PC-3 (cell line): Measurements from ENCODE around the gene JADE1. TPM values are rescaled to one million over a fixed set of nuclear protein-coding genes. Genes with fewer than 3 reads are reported as not detected.

Source experiments
- ATAC-seq: fragments of 200-7000 bp; cut with Tn5 transposase; 2 replicates; pipeline ENCODE4 v1.9.1; 2020; ENCODE audit warnings: mild to moderate bottlenecking, moderate library complexity
- BruUV-seq: library from RNA; stranded (reverse); fragments of 400-500 nt; replicated peaks from 2 replicates; lab custom pipeline; 2021; lab: Mats Ljungman, UMichigan
- CTCF ChIA-PET: fragments of 300-600 bp; sonication (Branson Sonifier 250); formaldehyde crosslinking; loops from one replicate; lab custom pipeline; 2022; ENCODE audit warnings: antibody characterized with exemption; lab: Charles Lee
- POLR2A ChIA-PET: fragments of 300-600 bp; sonication (Branson Sonifier 250); formaldehyde crosslinking; loops from one replicate; lab custom pipeline; 2022; ENCODE audit warnings: antibody characterized with exemption; ENCODE audit not compliant: unreplicated experiment; lab: Charles Lee
- DNase-seq: peaks from one replicate; pipeline ENCODE4 v3.0.0-alpha.2; 2015
- H2AFZ ChIP-seq: fragments of 300-600 bp; sonication (generic); 2 replicates; pipeline ENCODE4 v1.6.0; 2016; ENCODE audit warnings: antibody characterized with exemption, low read length
- H3F3A ChIP-seq: fragments of 300-600 bp; sonication (generic); one replicate; pipeline ENCODE4 v1.6.0; 2017; ENCODE audit warnings: antibody characterized with exemption, low read length, control low read depth, mild to moderate bottlenecking; ENCODE audit not compliant: unreplicated experiment
- H3K27ac ChIP-seq: fragments of 300-600 bp; sonication (generic); 2 replicates; pipeline ENCODE4 v1.5.1; 2016; ENCODE audit warnings: mild to moderate bottlenecking, low read length
- H3K27me3 ChIP-seq: fragments of 300-600 bp; sonication (generic); 2 replicates; pipeline ENCODE4 v1.6.1; 2016; ENCODE audit warnings: low read length, mixed read lengths
- H3K36me3 ChIP-seq: fragments of 300-600 bp; sonication (generic); 2 replicates; pipeline ENCODE4 v1.6.1; 2016; ENCODE audit warnings: low read depth, mixed run types, low read length, mixed read lengths
- H3K4me1 ChIP-seq: fragments of 300-600 bp; sonication (generic); 2 replicates; pipeline ENCODE4 v1.5.1; 2016; ENCODE audit warnings: low read length; ENCODE audit not compliant: insufficient read depth
- H3K4me2 ChIP-seq: fragments of 300-600 bp; sonication (generic); 2 replicates; pipeline ENCODE4 v1.6.0; 2016; ENCODE audit warnings: low read length
- H3K4me3 ChIP-seq: fragments of 300-600 bp; sonication (generic); 2 replicates; pipeline ENCODE4 v1.5.1; 2016; ENCODE audit warnings: mild to moderate bottlenecking, low read length, mixed read lengths
- H3K79me2 ChIP-seq: fragments of 300-600 bp; sonication (generic); 2 replicates; pipeline ENCODE4 v1.6.1; 2017; ENCODE audit warnings: low read length, mixed read lengths
- H3K9ac ChIP-seq: fragments of 300-600 bp; sonication (generic); 2 replicates; pipeline ENCODE4 v1.6.0; 2016; ENCODE audit warnings: mild to moderate bottlenecking, low read length
- H3K9me2 ChIP-seq: fragments of 300-600 bp; sonication (generic); replicated peaks from 2 replicates; pipeline ENCODE4 v1.6.1; 2016; ENCODE audit warnings: mixed run types, low read length, mixed read lengths
- H3K9me3 ChIP-seq: fragments of 300-600 bp; sonication (generic); 2 replicates; pipeline ENCODE4 v1.6.1; 2016; ENCODE audit warnings: low read length, mixed read lengths
- H4K20me1 ChIP-seq: fragments of 300-600 bp; sonication (generic); 2 replicates; pipeline ENCODE4 v1.6.1; 2016; ENCODE audit warnings: low read length, mixed read lengths
- CTCF ChIP-seq: fragments of 300-600 bp; sonication (generic); conservative IDR thresholded peaks from 2 replicates; pipeline ENCODE4 v1.5.1; 2017; ENCODE audit warnings: antibody characterized with exemption, low read depth, mild to moderate bottlenecking, low read length
- EZH2 ChIP-seq: fragments of 300-600 bp; sonication (generic); IDR thresholded peaks from one replicate; pipeline ENCODE4 v1.6.1; 2017; ENCODE audit warnings: antibody characterized with exemption, mild to moderate bottlenecking, low read length; ENCODE audit not compliant: unreplicated experiment
- EZH2phosphoT487 ChIP-seq: fragments of 300-600 bp; sonication (generic); IDR thresholded peaks from 2 replicates; pipeline ENCODE4 v1.6.1; 2018; ENCODE audit warnings: mild to moderate bottlenecking, antibody characterized with exemption, low read length, borderline replicate concordance
- intact Hi-C: fragments of 100-400 bp; cut with micrococcal nuclease; formaldehyde crosslinking; loops from 2 replicates; pipeline ENCODE4 v1.9.0; 2023
- total RNA-seq: library from RNA; depleted of rRNA; stranded (reverse); fragments of >200 nt; gene quantifications from 2 replicates; pipeline ENCODE4 v1.2.3, GENCODE V29; 2014

The JADE1 gene
- total RNA-seq, 1 experiment from 2014 or later = 10.8 TPM

GRCh38 chr4:128796934-128797333 lies 12.6 kb upstream of the JADE1 start:
- Histone ChIP-seq H3K79me2 (no peaks in the 10 kb centered on the region), H3F3A (no peaks in the 10 kb centered on the region), H3K9ac (no peak overlapping the region), H3K36me3 (no peaks in the 10 kb centered on the region), H3K27me3 (no peaks in the 10 kb centered on the region), H3K4me2 (peak overlapping the region; percentile 22), H3K4me3 (no peak overlapping the region), H3K9me3 (no peaks in the 10 kb centered on the region), H3K4me1 (peaks cover 12% of the 10 kb centered on the region), H4K20me1 (no peaks in the 10 kb centered on the region), H3K9me2 (no peaks in the 10 kb centered on the region), H3K27ac (no peak overlapping the region), H2AFZ (no peak overlapping the region)
- ChIA-PET POLR2A (no interaction called here), CTCF (no interaction called here)
- ATAC-seq = peak; percentile 83
- intact Hi-C loops = no loop called here
- peak; percentile 81 for DNase-seq
- TF ChIP-seq EZH2phosphoT487 (no peak), EZH2 (no peak), CTCF (no peak)
- BruUV-seq = no TSS peak

GRCh38 chr4:128800284-128800683 lies 9.2 kb upstream of the JADE1 start:
- Histone ChIP-seq H3F3A (no peaks in the 10 kb centered on the region), H3K4me3 (no peak overlapping the region), H3K9ac (no peak overlapping the region), H4K20me1 (no peaks in the 10 kb centered on the region), H3K27ac (no peak overlapping the region), H3K9me2 (no peaks in the 10 kb centered on the region), H3K4me1 (peaks cover 12% of the 10 kb centered on the region), H3K79me2 (no peaks in the 10 kb centered on the region), H3K9me3 (no peaks in the 10 kb centered on the region), H3K4me2 (no peak overlapping the region), H3K36me3 (no peaks in the 10 kb centered on the region), H2AFZ (no peak overlapping the region), H3K27me3 (no peaks in the 10 kb centered on the region)
- ChIA-PET POLR2A (no interaction called here), CTCF (no interaction called here)
- no peak for TF ChIP-seq EZH2phosphoT487
- TF ChIP-seq CTCF = no peak
- no peak for TF ChIP-seq EZH2
- ATAC-seq (no peak), DNase-seq (no peak)
- intact Hi-C loops = no loop called here
- no TSS peak for BruUV-seq

GRCh38 chr4:128800701-128801284 lies 8.7 kb upstream of the JADE1 start:
- ATAC-seq (no peak), DNase-seq (no peak)
- no peak overlapping the region for H3K9ac ChIP-seq
- no peak overlapping the region for H2AFZ ChIP-seq
- no peak overlapping the region for H3K27ac ChIP-seq
- no peak overlapping the region for H3K4me2 ChIP-seq
- no peaks in the 10 kb centered on the region for H4K20me1 ChIP-seq
- no peaks in the 10 kb centered on the region for H3K9me3 ChIP-seq
- POLR2A ChIA-PET = no interaction called here
- no TSS peak for BruUV-seq
- no peaks in the 10 kb centered on the region for H3K79me2 ChIP-seq
- CTCF ChIA-PET = no interaction called here
- H3K27me3 ChIP-seq = no peaks in the 10 kb centered on the region
- H3K9me2 ChIP-seq = no peaks in the 10 kb centered on the region
- H3K4me1 ChIP-seq = peaks cover 12% of the 10 kb centered on the region
- intact Hi-C loops = no loop called here
- H3K36me3 ChIP-seq = no peaks in the 10 kb centered on the region
- H3F3A ChIP-seq = no peaks in the 10 kb centered on the region
- no peak overlapping the region for H3K4me3 ChIP-seq
- no peak for TF ChIP-seq CTCF
- no peak for TF ChIP-seq EZH2phosphoT487
- TF ChIP-seq EZH2 = no peak
